Progenitor cell of endocrine pancreas (in vitro differentiated cells): Measurements from ENCODE around the gene LSS. TPM values are rescaled to one million over a fixed set of nuclear protein-coding genes. Genes with fewer than 3 reads are reported as not detected.
"Not testable (repeated sequence)": the region's sequence is repeated elsewhere in the genome, so short reads cannot be mapped to it uniquely, and the experiment has no call there.

Experiments
- DNase-seq: peaks from one replicate; pipeline ENCODE4 v3.0.0; 2021; ENCODE audit warnings: low spot score; ENCODE audit not compliant: unreplicated experiment
- H3K27ac Mint-ChIP-seq: 2 replicates; pipeline ENCODE4 v1.8.0; 2021; ENCODE audit warnings: mild to moderate bottlenecking, moderate library complexity, mixed read lengths
- H3K27me3 Mint-ChIP-seq: 2 replicates; pipeline ENCODE4 v1.8.0; 2021; ENCODE audit warnings: mixed read lengths
- H3K36me3 Mint-ChIP-seq: 2 replicates; pipeline ENCODE4 v1.8.0; 2022; ENCODE audit warnings: mixed read lengths; ENCODE audit not compliant: insufficient read depth
- H3K4me1 Mint-ChIP-seq: 2 replicates; pipeline ENCODE4 v1.8.0; 2021; ENCODE audit warnings: low read depth, mixed read lengths
- H3K4me3 Mint-ChIP-seq: 2 replicates; pipeline ENCODE4 v1.8.0; 2021; ENCODE audit warnings: low read depth, mild to moderate bottlenecking, moderate library complexity, mixed read lengths
- H3K9me3 Mint-ChIP-seq: 2 replicates; pipeline ENCODE4 v1.8.0; 2021; ENCODE audit warnings: low read depth, mixed read lengths
- CTCF ChIP-seq: fragments of 200-600 bp; sonication (generic); IDR thresholded peaks from one replicate; pipeline ENCODE4 v1.5.0; 2021; ENCODE audit warnings: antibody characterized with exemption, mild to moderate bottlenecking; ENCODE audit not compliant: unreplicated experiment
- total RNA-seq: library from RNA; stranded (reverse); gene quantifications from 2 replicates; pipeline ENCODE4 v1.2.1, GENCODE V29; 2021

Gene LSS
- total RNA-seq, 1 donor from 2014 or later, result 145 TPM

- no peak for TF ChIP-seq CTCF
- peaks cover 4% of the 10 kb centered on the region for H3K4me1 Mint-ChIP-seq
Measured at GRCh38 chr21:46181436-46181835, 47.1 kb downstream of the LSS start.

GRCh38 chr21:46180778-46181391 is 47.7 kb downstream of the LSS start:
- peaks cover 14% of the 10 kb centered on the region for H3K36me3 Mint-ChIP-seq
- peaks cover 19% of the 10 kb centered on the region for H3K9me3 Mint-ChIP-seq
- TF ChIP-seq CTCF, result no peak
- H3K27me3 Mint-ChIP-seq, result no peaks in the 10 kb centered on the region
- H3K27ac Mint-ChIP-seq, result no peak overlapping the region
- no peak for DNase-seq
- H3K4me3 Mint-ChIP-seq, result no peak overlapping the region
- H3K4me1 Mint-ChIP-seq, result peaks cover 4% of the 10 kb centered on the region

More at GRCh38 chr21:46181436-46181835, 47.1 kb downstream of the LSS start:
- no peak overlapping the region for H3K4me3 Mint-ChIP-seq
- no peak overlapping the region for H3K27ac Mint-ChIP-seq
- no peaks in the 10 kb centered on the region for H3K27me3 Mint-ChIP-seq
- H3K36me3 Mint-ChIP-seq, result peaks cover 9% of the 10 kb centered on the region
- peaks cover 13% of the 10 kb centered on the region for H3K9me3 Mint-ChIP-seq
- DNase-seq, result no peak

- Mint-ChIP-seq H3K4me1 (peaks cover 2% of the 10 kb centered on the region), H3K9me3 (peaks cover 23% of the 10 kb centered on the region), H3K4me3 (no peak overlapping the region), H3K36me3 (peaks cover 14% of the 10 kb centered on the region), H3K27me3 (no peaks in the 10 kb centered on the region), H3K27ac (peak overlapping the region; percentile 73)
- no peak for DNase-seq
- TF ChIP-seq CTCF, result no peak
Measured at GRCh38 chr21:46180079-46180722, 48.4 kb downstream of the LSS start.

- Mint-ChIP-seq H3K27ac (peak overlapping the region; percentile 73), H3K9me3 (peaks cover 27% of the 10 kb centered on the region), H3K27me3 (no peaks in the 10 kb centered on the region), H3K36me3 (peaks cover 16% of the 10 kb centered on the region), H3K4me1 (peaks cover 2% of the 10 kb centered on the region), H3K4me3 (no peak overlapping the region)
- no peak for DNase-seq
- no peak for TF ChIP-seq CTCF
Measured at GRCh38 chr21:46179708-46180078, 48.9 kb downstream of the LSS start.

GRCh38 chr21:46178961-46179360 is 49.6 kb downstream of the LSS start:
- peaks cover 32% of the 10 kb centered on the region for H3K9me3 Mint-ChIP-seq
- no peak overlapping the region for H3K4me3 Mint-ChIP-seq
- H3K4me1 Mint-ChIP-seq, result peaks cover 2% of the 10 kb centered on the region

GRCh38 chr21:46176443-46177129 is 52.0 kb downstream of the LSS start:
- Mint-ChIP-seq H3K9me3 (peaks cover 32% of the 10 kb centered on the region), H3K36me3 (peaks cover 18% of the 10 kb centered on the region), H3K27ac (peak overlapping the region; percentile 19)
- H3K27me3 Mint-ChIP-seq, H3K4me3 Mint-ChIP-seq, H3K4me1 Mint-ChIP-seq, DNase-seq: not testable (repeated sequence)

More at GRCh38 chr21:46178961-46179360, 49.6 kb downstream of the LSS start:
- no peaks in the 10 kb centered on the region for H3K27me3 Mint-ChIP-seq
- DNase-seq, result no peak
- no peak overlapping the region for H3K27ac Mint-ChIP-seq
- peaks cover 18% of the 10 kb centered on the region for H3K36me3 Mint-ChIP-seq
- TF ChIP-seq CTCF, result no peak
